Small intestine (tissue), 7 donors: Measurements from ENCODE around the gene THOC6. TPM values are rescaled to one million over a fixed set of nuclear protein-coding genes. Genes with fewer than 3 reads are reported as not detected.
A peak's percentile ranks its signal among the peaks of the same experiment; 100 is the strongest.

Experiments
- DNase-seq, 2 donors: peaks; one replicate each; pipeline versions ENCODE4 v3.0.0 to v3.0.0-alpha.2; 2013
- FAIRE-seq: peaks from 2 replicates; lab custom pipeline; 2012; peaks lifted over from hg19 to GRCh38; lab: Jason Lieb, UNC
- H3K27ac ChIP-seq, 3 donors: one replicate each; pipeline ENCODE4 v1.5.1; 2013; ENCODE audit warnings: low read length in 2 of 3, mild to moderate bottlenecking in 2 of 3, control low read depth in 1 of 3, inconsistent platforms in 1 of 3, low read depth in 1 of 3, moderate library complexity in 1 of 3
- H3K27me3 ChIP-seq, 3 donors: one replicate each; pipeline ENCODE4 v1.6.1; 2013; ENCODE audit warnings: low read length in 3 of 3, inconsistent platforms in 1 of 3; ENCODE audit not compliant: control insufficient read depth in 3 of 3, insufficient read depth in 3 of 3
- H3K36me3 ChIP-seq, 3 donors: one replicate each; pipeline ENCODE4 v1.6.1; 2013; ENCODE audit warnings: low read length in 3 of 3, inconsistent platforms in 1 of 3, low read depth in 1 of 3, mild to moderate bottlenecking in 1 of 3, moderate library complexity in 1 of 3; ENCODE audit not compliant: control insufficient read depth in 3 of 3, insufficient read depth in 2 of 3
- H3K4me1 ChIP-seq, 3 donors: one replicate each; pipeline ENCODE4 v1.6.1; 2013; ENCODE audit warnings: low read length in 2 of 3, inconsistent platforms in 1 of 3, low read depth in 1 of 3, mild to moderate bottlenecking in 1 of 3, moderate library complexity in 1 of 3; ENCODE audit not compliant: control insufficient read depth in 3 of 3, insufficient read depth in 2 of 3
- H3K4me3 ChIP-seq, 3 donors: one replicate each; pipeline ENCODE4 v1.5.1; 2013; ENCODE audit warnings: low read length in 3 of 3, control low read depth in 1 of 3, inconsistent platforms in 1 of 3, low read depth in 1 of 3, mild to moderate bottlenecking in 1 of 3, moderate library complexity in 1 of 3
- H3K9me3 ChIP-seq, 2 donors: one replicate each; pipeline ENCODE4 v1.6.1; 2013; ENCODE audit warnings: low read depth in 1 of 2, low read length in 1 of 2; ENCODE audit not compliant: control insufficient read depth in 2 of 2, insufficient read depth in 1 of 2
- WGBS, 3 donors: extraction: QIAGEN DNeasy Blood & Tissue Kit; methylation state at CpG; one replicate each; pipeline ENCODE4 v1.1.7; 2013; 5-methylcytosine and 5-hydroxymethylcytosine counted together
- polyA plus RNA-seq, 4 donors: library from polyadenylated mRNA; stranded (reverse) in 3 of 4; unstranded in 1 of 4; fragments of 200-250 nt in 3 of 4; fragments of 120-200 nt in 1 of 4; gene quantifications; one replicate each; pipeline versions ENCODE4 v1.2.1 to v1.2.3, GENCODE V29; 2013
- donor health status: healthy with polysubstance abuse.
- donor health status: control.
- donor health status: control.
- donor health status: Bipolar disorder and iron deficiency.
- donor health status: healthy.

Gene THOC6
- polyA plus RNA-seq, 4 donors: 35.9 to 51.4 (median 45.0) TPM

- no peak for FAIRE-seq
- H3K27me3 ChIP-seq: peaks cover 0 to 10% (median 0%) of the 10 kb centered on the region in 3 donors
- peak; percentile 79 to 88 for DNase-seq
- WGBS, 3 donors: 0 to 1% (median 1%) methylated on average over 37 to 57 of the region's 57 CpGs
- no peaks in the 10 kb centered on the region for H3K9me3 ChIP-seq
- peaks cover 2 to 51% (median 17%) of the 10 kb centered on the region in 3 donors for H3K4me1 ChIP-seq
- H3K36me3 ChIP-seq: peaks cover 0 to 29% (median 0%) of the 10 kb centered on the region in 3 donors
- H3K4me3 ChIP-seq: peak overlapping the region; percentile 45 to 97 (median 82)
- peak overlapping the region; percentile 97 to 99 (median 99) for H3K27ac ChIP-seq
These were observed 3.0 kb upstream of the THOC6 start for GRCh38 chr16:3020604-3021448.

- Histone ChIP-seq H3K36me3 (peaks cover 0 to 36% (median under 1%) of the 10 kb centered on the region in 3 donors), H3K27ac (peak overlapping the region; percentile 97 to 99 (median 99)), H3K27me3 (peaks cover 0 to 10% (median 0%) of the 10 kb centered on the region in 3 donors), H3K4me1 (peaks cover 2 to 51% (median 17%) of the 10 kb centered on the region in 3 donors), H3K4me3 (peak overlapping the region; percentile 45 to 97 (median 82)), H3K9me3 (no peaks in the 10 kb centered on the region)
- DNase-seq (peak; percentile 84 to 91), FAIRE-seq (no peak)
- WGBS, 3 donors: 12 to 20% (median 14%) methylated on average over 19 to 25 of the region's 25 CpGs
These were observed 2.2 kb upstream of the THOC6 start for GRCh38 chr16:3021449-3022207.

- Histone ChIP-seq H3K36me3 (peaks cover 0 to 42% (median 5%) of the 10 kb centered on the region in 3 donors), H3K4me1 (peaks cover 2 to 52% (median 17%) of the 10 kb centered on the region in 3 donors), H3K9me3 (no peaks in the 10 kb centered on the region), H3K4me3 (peak overlapping the region in 2 of 3 donors; percentile 82 to 97), H3K27me3 (peaks cover 0 to 10% (median 0%) of the 10 kb centered on the region in 3 donors), H3K27ac (peak overlapping the region; percentile 97 to 99 (median 99))
- 3 to 14% (median 12%) methylated on average over 7 to 8 of the region's 8 CpGs for WGBS, 3 donors
- peak; percentile 90 for DNase-seq
- no peak for FAIRE-seq
These were observed 1.6 kb upstream of the THOC6 start for GRCh38 chr16:3022208-3022683.

- DNase-seq (no peak), FAIRE-seq (no peak)
- no peaks in the 10 kb centered on the region for H3K9me3 ChIP-seq
- peaks cover 0 to 48% (median 5%) of the 10 kb centered on the region in 3 donors for H3K36me3 ChIP-seq
- 44 to 52% (median 46%) methylated on average over 8 of the region's 8 CpGs for WGBS, 3 donors
- H3K4me3 ChIP-seq: peak overlapping the region in 2 of 3 donors; percentile 53 to 97
- peaks cover 0 to 9% (median 0%) of the 10 kb centered on the region in 3 donors for H3K27me3 ChIP-seq
- H3K27ac ChIP-seq: peak overlapping the region; percentile 80 to 99 (median 93)
- H3K4me1 ChIP-seq: peaks cover 2 to 53% (median 17%) of the 10 kb centered on the region in 3 donors
These were observed 986 bp upstream of the THOC6 start for GRCh38 chr16:3022684-3023414.

GRCh38 chr16:3023415-3023668 lies 493 bp upstream of the THOC6 start:
- FAIRE-seq (no peak), DNase-seq (peak in 1 of 2 donors; percentile 34)
- H3K9me3 ChIP-seq: no peaks in the 10 kb centered on the region
- H3K27me3 ChIP-seq: peaks cover 0 to 4% (median 0%) of the 10 kb centered on the region in 3 donors
- WGBS, 3 donors: 21 to 37% (median 29%) methylated on average over 3 to 6 of the region's 6 CpGs
- peaks cover 2 to 50% (median 17%) of the 10 kb centered on the region in 3 donors for H3K4me1 ChIP-seq
- H3K27ac ChIP-seq: peak overlapping the region; percentile 80 to 99 (median 93)
- H3K36me3 ChIP-seq: peaks cover 0 to 48% (median 5%) of the 10 kb centered on the region in 3 donors
- H3K4me3 ChIP-seq: peak overlapping the region; percentile 33 to 91 (median 53)

GRCh38 chr16:3025032-3026002 lies 1.5 kb downstream of the THOC6 start:
- Histone ChIP-seq H3K9me3 (no peaks in the 10 kb centered on the region), H3K27ac (no peak overlapping the region), H3K36me3 (peaks cover 0 to 62% (median 5%) of the 10 kb centered on the region in 3 donors), H3K4me3 (no peak overlapping the region), H3K27me3 (peaks cover 0 to 19% (median 6%) of the 10 kb centered on the region in 3 donors), H3K4me1 (peaks cover 2 to 50% (median 17%) of the 10 kb centered on the region in 3 donors)
- FAIRE-seq (no peak), DNase-seq (no peak)
- WGBS, 3 donors: 90 to 95% (median 91%) methylated on average over 18 of the region's 18 CpGs

GRCh38 chr16:3026003-3026378 lies 2.2 kb downstream of the THOC6 start:
- no peak for FAIRE-seq
- Histone ChIP-seq H3K9me3 (no peaks in the 10 kb centered on the region), H3K4me3 (no peak overlapping the region), H3K4me1 (peaks cover 2 to 50% (median 17%) of the 10 kb centered on the region in 3 donors), H3K27ac (no peak overlapping the region), H3K36me3 (peaks cover 0 to 65% (median 5%) of the 10 kb centered on the region in 3 donors), H3K27me3 (peaks cover 0 to 24% (median 9%) of the 10 kb centered on the region in 3 donors)
- 86 to 93% (median 90%) methylated on average over 8 of the region's 8 CpGs for WGBS, 3 donors
- no peak for DNase-seq
